Measurements from ENCODE around the gene OR14C36. TPM values are rescaled to one million over a fixed set of nuclear protein-coding genes. Genes with fewer than 3 reads are reported as not detected.

OR14C36 gene
- total RNA-seq, 1 experiment from 2014 or later: not detected

GRCh38 chr1:248324468-248324867 is 24.1 kb upstream of the OR14C36 start, which contains the start of gene OR2M7:
OR2M7 (minus strand) TSS chr1:248324568; CDS start chr1:248324568, 0 bp downstream.
- peaks cover 88% of the 10 kb centered on the region for H3K9me3 Mint-ChIP-seq
- ChIA-PET CTCF (no interaction called here), POLR2A (no interaction called here)
- no peak within 1 kb of the TSS for H3K4me3 Mint-ChIP-seq
- no peak for DNase-seq (ENCODE audit: low spot score)
- peaks cover 76% of the 10 kb centered on the region for H3K36me3 Mint-ChIP-seq
- no peak for ATAC-seq
- TF ChIP-seq, protein P1, sequence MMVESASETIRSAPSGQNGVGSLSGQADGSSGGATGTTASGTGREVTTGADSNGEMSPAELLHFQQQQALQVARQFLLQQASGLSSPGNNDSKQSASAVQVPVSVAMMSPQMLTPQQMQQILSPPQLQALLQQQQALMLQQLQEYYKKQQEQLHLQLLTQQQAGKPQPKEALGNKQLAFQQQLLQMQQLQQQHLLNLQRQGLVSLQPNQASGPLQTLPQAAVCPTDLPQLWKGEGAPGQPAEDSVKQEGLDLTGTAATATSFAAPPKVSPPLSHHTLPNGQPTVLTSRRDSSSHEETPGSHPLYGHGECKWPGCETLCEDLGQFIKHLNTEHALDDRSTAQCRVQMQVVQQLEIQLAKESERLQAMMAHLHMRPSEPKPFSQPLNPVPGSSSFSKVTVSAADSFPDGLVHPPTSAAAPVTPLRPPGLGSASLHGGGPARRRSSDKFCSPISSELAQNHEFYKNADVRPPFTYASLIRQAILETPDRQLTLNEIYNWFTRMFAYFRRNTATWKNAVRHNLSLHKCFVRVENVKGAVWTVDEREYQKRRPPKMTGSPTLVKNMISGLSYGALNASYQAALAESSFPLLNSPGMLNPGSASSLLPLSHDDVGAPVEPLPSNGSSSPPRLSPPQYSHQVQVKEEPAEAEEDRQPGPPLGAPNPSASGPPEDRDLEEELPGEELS (CRISPR knock-in tag; IDR thresholded peaks at IDR 0.05): no peak
- TF ChIP-seq ATF1 (CRISPR knock-in tag; IDR thresholded peaks at IDR 0.05) (no peak), MLX (CRISPR knock-in tag; IDR thresholded peaks at IDR 0.05) (no peak), ESRRA (CRISPR knock-in tag; IDR thresholded peaks at IDR 0.05; ENCODE audit: borderline replicate concordance) (no peak), ZNF396 (CRISPR knock-in tag; IDR thresholded peaks at IDR 0.05; ENCODE audit: borderline replicate concordance) (no peak), NFE2L1 (CRISPR knock-in tag; IDR thresholded peaks at IDR 0.05) (no peak), HMGXB4 (CRISPR knock-in tag; IDR thresholded peaks at IDR 0.05) (no peak), SOX15 (CRISPR knock-in tag; IDR thresholded peaks at IDR 0.05) (no peak), FOXK1 (CRISPR knock-in tag; IDR thresholded peaks at IDR 0.05) (no peak), NFYB (CRISPR knock-in tag; conservative IDR thresholded peaks at IDR 0.05; ENCODE audit: low read depth) (no peak), ATF6 (CRISPR knock-in tag; IDR thresholded peaks at IDR 0.05) (no peak)
- TF ChIP-seq, protein P2, sequence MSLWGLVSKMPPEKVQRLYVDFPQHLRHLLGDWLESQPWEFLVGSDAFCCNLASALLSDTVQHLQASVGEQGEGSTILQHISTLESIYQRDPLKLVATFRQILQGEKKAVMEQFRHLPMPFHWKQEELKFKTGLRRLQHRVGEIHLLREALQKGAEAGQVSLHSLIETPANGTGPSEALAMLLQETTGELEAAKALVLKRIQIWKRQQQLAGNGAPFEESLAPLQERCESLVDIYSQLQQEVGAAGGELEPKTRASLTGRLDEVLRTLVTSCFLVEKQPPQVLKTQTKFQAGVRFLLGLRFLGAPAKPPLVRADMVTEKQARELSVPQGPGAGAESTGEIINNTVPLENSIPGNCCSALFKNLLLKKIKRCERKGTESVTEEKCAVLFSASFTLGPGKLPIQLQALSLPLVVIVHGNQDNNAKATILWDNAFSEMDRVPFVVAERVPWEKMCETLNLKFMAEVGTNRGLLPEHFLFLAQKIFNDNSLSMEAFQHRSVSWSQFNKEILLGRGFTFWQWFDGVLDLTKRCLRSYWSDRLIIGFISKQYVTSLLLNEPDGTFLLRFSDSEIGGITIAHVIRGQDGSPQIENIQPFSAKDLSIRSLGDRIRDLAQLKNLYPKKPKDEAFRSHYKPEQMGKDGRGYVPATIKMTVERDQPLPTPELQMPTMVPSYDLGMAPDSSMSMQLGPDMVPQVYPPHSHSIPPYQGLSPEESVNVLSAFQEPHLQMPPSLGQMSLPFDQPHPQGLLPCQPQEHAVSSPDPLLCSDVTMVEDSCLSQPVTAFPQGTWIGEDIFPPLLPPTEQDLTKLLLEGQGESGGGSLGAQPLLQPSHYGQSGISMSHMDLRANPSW (CRISPR knock-in tag; conservative IDR thresholded peaks at IDR 0.05; ENCODE audit: low read depth): no peak
- TF ChIP-seq, protein P3, sequence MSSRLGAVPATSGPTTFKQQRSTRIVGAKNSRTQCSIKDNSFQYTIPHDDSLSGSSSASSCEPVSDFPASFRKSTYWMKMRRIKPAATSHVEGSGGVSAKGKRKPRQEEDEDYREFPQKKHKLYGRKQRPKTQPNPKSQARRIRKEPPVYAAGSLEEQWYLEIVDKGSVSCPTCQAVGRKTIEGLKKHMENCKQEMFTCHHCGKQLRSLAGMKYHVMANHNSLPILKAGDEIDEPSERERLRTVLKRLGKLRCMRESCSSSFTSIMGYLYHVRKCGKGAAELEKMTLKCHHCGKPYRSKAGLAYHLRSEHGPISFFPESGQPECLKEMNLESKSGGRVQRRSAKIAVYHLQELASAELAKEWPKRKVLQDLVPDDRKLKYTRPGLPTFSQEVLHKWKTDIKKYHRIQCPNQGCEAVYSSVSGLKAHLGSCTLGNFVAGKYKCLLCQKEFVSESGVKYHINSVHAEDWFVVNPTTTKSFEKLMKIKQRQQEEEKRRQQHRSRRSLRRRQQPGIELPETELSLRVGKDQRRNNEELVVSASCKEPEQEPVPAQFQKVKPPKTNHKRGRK (CRISPR knock-in tag; IDR thresholded peaks at IDR 0.05; ENCODE audit: borderline replicate concordance): no peak
- TF ChIP-seq, protein P4, sequence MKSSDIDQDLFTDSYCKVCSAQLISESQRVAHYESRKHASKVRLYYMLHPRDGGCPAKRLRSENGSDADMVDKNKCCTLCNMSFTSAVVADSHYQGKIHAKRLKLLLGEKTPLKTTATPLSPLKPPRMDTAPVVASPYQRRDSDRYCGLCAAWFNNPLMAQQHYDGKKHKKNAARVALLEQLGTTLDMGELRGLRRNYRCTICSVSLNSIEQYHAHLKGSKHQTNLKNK (CRISPR knock-in tag; IDR thresholded peaks at IDR 0.05): no peak
- H3K27ac Mint-ChIP-seq: no peak within 1 kb of the TSS
- no peaks in the 10 kb centered on the region for H3K4me1 Mint-ChIP-seq
- peaks cover 6% of the 10 kb centered on the region; the same call in 1 of the 2 replicates for H3K27me3 Mint-ChIP-seq (ENCODE audit: low read depth)
